ENCODE results near the gene LANCL1. TPM values are rescaled to one million over a fixed set of nuclear protein-coding genes. Genes with fewer than 3 reads are reported as not detected.

LANCL1 gene
- total RNA-seq, 1 experiment from 2014 or later, result 49.9 TPM

- H3T11ph ChIP-seq (ENCODE audit: low read length), result no peak overlapping the region
Measured at GRCh38 chr2:210519594-210519993, 43.0 kb upstream of the LANCL1 start.

More at GRCh38 chr2:210519594-210519993, 43.0 kb upstream of the LANCL1 start:
- H3K4me2 ChIP-seq (ENCODE audit: insufficient read depth, insufficient read length, low read length), result no peak overlapping the region
- H3K9ac ChIP-seq (ENCODE audit: extremely low read depth, insufficient read length, low read length), result no peak overlapping the region
- no peaks in the 10 kb centered on the region for H3K23me2 ChIP-seq (ENCODE audit: insufficient read length, low read depth, low read length, poor library complexity, severe bottlenecking)
- no peaks in the 10 kb centered on the region for H3K9me3 ChIP-seq (ENCODE audit: control insufficient read depth, low read depth, low read length)
- H2BK120ac ChIP-seq (ENCODE audit: low read depth, low read length, poor library complexity, severe bottlenecking), result no peak overlapping the region
- no peak overlapping the region for H2AK5ac ChIP-seq (ENCODE audit: insufficient read length, low read length)
- H2BK20ac ChIP-seq (ENCODE audit: low read depth, low read length, poor library complexity, severe bottlenecking), result no peak overlapping the region
- H3K23ac ChIP-seq (ENCODE audit: insufficient read length, low read depth, low read length), result no peak overlapping the region
- H3K4me1 Mint-ChIP-seq, result no peaks in the 10 kb centered on the region
- H2BK12ac ChIP-seq (ENCODE audit: insufficient read length, low read depth, low read length), result no peak overlapping the region
- no peak overlapping the region for H4K91ac ChIP-seq (ENCODE audit: insufficient read length, low read depth, low read length)
- peaks cover 0 to 10% (median 4%) of the 10 kb centered on the region in 3 experiments; a peak in 3 of 7 replicates for H3K36me3 Mint-ChIP-seq (ENCODE audit: insufficient read depth in 1 of 3, low read depth in 3 of 3)
- no peaks in the 10 kb centered on the region for H3K4me1 ChIP-seq (ENCODE audit: insufficient read depth, low read length)
- no peak overlapping the region for H3K27ac ChIP-seq (ENCODE audit: insufficient read length, low read depth, low read length)
- no peak overlapping the region for H3K18ac ChIP-seq (ENCODE audit: insufficient read length, low read depth, low read length)
- whole genome bisulfite sequencing (ENCODE audit: extremely low coverage, insufficient read length, low lambda C conversion rate), result no CpG with 5 or more reads among the region's 5 CpGs
- no peak overlapping the region for H3K56ac ChIP-seq (ENCODE audit: insufficient read length, low read depth, low read length)
- no peaks in the 10 kb centered on the region for H3K27me3 ChIP-seq (ENCODE audit: insufficient read depth, low read length)
- H3K9me3 Mint-ChIP-seq, result peaks cover 0 to 3% of the 10 kb centered on the region in 2 experiments; a peak in 1 of 5 replicates
- H3K4ac ChIP-seq (ENCODE audit: low read depth, low read length), result no peak overlapping the region
- H4K20me1 ChIP-seq (ENCODE audit: control insufficient read depth, insufficient read depth, insufficient read length), result no peaks in the 10 kb centered on the region
- H4K5ac ChIP-seq (ENCODE audit: insufficient read length, low read depth, low read length), result no peak overlapping the region
- H3K79me1 ChIP-seq (ENCODE audit: insufficient read depth, low read depth, low read length, poor library complexity, severe bottlenecking), result no peaks in the 10 kb centered on the region
- H4K8ac ChIP-seq (replicated peaks; ENCODE audit: insufficient read length, low read depth, low read length), result no peak overlapping the region
- no peak overlapping the region for H3K14ac ChIP-seq (ENCODE audit: insufficient read depth, low read length)
- H2BK15ac ChIP-seq (ENCODE audit: low read depth, low read length), result no peak overlapping the region
- TF ChIP-seq, protein P1, sequence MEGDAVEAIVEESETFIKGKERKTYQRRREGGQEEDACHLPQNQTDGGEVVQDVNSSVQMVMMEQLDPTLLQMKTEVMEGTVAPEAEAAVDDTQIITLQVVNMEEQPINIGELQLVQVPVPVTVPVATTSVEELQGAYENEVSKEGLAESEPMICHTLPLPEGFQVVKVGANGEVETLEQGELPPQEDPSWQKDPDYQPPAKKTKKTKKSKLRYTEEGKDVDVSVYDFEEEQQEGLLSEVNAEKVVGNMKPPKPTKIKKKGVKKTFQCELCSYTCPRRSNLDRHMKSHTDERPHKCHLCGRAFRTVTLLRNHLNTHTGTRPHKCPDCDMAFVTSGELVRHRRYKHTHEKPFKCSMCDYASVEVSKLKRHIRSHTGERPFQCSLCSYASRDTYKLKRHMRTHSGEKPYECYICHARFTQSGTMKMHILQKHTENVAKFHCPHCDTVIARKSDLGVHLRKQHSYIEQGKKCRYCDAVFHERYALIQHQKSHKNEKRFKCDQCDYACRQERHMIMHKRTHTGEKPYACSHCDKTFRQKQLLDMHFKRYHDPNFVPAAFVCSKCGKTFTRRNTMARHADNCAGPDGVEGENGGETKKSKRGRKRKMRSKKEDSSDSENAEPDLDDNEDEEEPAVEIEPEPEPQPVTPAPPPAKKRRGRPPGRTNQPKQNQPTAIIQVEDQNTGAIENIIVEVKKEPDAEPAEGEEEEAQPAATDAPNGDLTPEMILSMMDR (conservative IDR thresholded peaks at IDR 0.05), result no peak
- no peak overlapping the region for H3K27ac Mint-ChIP-seq
- no peak overlapping the region for H2AFZ ChIP-seq (ENCODE audit: low read length)
- no peaks in the 10 kb centered on the region for H3K27me3 Mint-ChIP-seq (ENCODE audit: low read depth)
- H2BK5ac ChIP-seq (ENCODE audit: insufficient read length, low read length), result no peak overlapping the region
- no peaks in the 10 kb centered on the region for H3K79me2 ChIP-seq (ENCODE audit: insufficient read depth, low read length)
- DNase-seq, result no peak
- no peak overlapping the region for H3K4me3 Mint-ChIP-seq

Data from H9 (cell line).